ENCODE results near the gene BLOC1S1.

The BLOC1S1 gene

GRCh38 chr12:55744340-55745030 lies 28.6 kb downstream of the BLOC1S1 start:
- Histone ChIP-seq H3K36me3 (ENCODE audit: control insufficient read depth in 1 of 2, insufficient read depth in 2 of 2, low read length in 2 of 2) (peaks cover 3 to 8% of the 10 kb centered on the region in 2 experiments), H4K91ac (ENCODE audit: low read depth, low read length) (no peak overlapping the region), H3K9me3 (ENCODE audit: insufficient read depth, low read depth, low read length) (no peaks in the 10 kb centered on the region), H3K79me2 (ENCODE audit: control insufficient read depth, insufficient read depth, low read length, poor library complexity) (peaks cover 9% of the 10 kb centered on the region), H3K4me2 (ENCODE audit: low read length) (peak overlapping the region; percentile 96), H3K79me1 (ENCODE audit: low read length) (peaks cover 14% of the 10 kb centered on the region), H3K14ac (ENCODE audit: low read length) (peak overlapping the region; percentile 73), H3K9ac (ENCODE audit: low read length) (peak overlapping the region; percentile 42), H3K23ac (ENCODE audit: low read length) (peak overlapping the region; percentile 2), H2BK12ac (ENCODE audit: low read length) (peak overlapping the region; percentile 42), H3K4me1 (ENCODE audit: control insufficient read depth in 1 of 2, insufficient read depth in 2 of 2, low read length in 2 of 2) (peaks cover 18 to 27% of the 10 kb centered on the region in 2 experiments), H3K27me3 (ENCODE audit: insufficient read depth, low read length) (no peaks in the 10 kb centered on the region), H3K18ac (ENCODE audit: low read length) (peak overlapping the region; percentile 68), H2BK120ac (ENCODE audit: insufficient read depth, low read length, poor library complexity) (no peak overlapping the region), H2AFZ (ENCODE audit: insufficient read depth, low read length, poor library complexity) (peak overlapping the region; percentile 3), H2BK5ac (ENCODE audit: low read depth, low read length, poor library complexity) (peak overlapping the region; percentile 31), H4K12ac (ENCODE audit: low read depth, low read length) (no peak overlapping the region), H2AK5ac (ENCODE audit: low read length) (peak overlapping the region; percentile 12), H4K8ac (ENCODE audit: low read depth, low read length) (peak overlapping the region; percentile 53), H3K4ac (ENCODE audit: low read depth, low read length) (peak overlapping the region; percentile 52), H3K27ac (ENCODE audit: low read depth, low read length) (no peak overlapping the region), H3K4me3 (ENCODE audit: low read depth, low read length) (peak overlapping the region; percentile 76)
- WGBS (ENCODE audit: extremely low coverage, insufficient coverage, insufficient read length), result no CpG with 5 or more reads among the region's 11 CpGs
- DNase-seq, result no peak

GRCh38 chr12:55745361-55746173 lies 29.7 kb downstream of the BLOC1S1 start:
- Histone ChIP-seq H3K14ac (ENCODE audit: low read length) (peak overlapping the region; percentile 5), H3K36me3 (ENCODE audit: control insufficient read depth in 1 of 2, insufficient read depth in 2 of 2, low read length in 2 of 2) (peaks cover 7 to 16% of the 10 kb centered on the region in 2 experiments), H4K91ac (ENCODE audit: low read depth, low read length) (peak overlapping the region; percentile 23), H3K4ac (ENCODE audit: low read depth, low read length) (no peak overlapping the region), H3K23ac (ENCODE audit: low read length) (no peak overlapping the region), H2AK5ac (ENCODE audit: low read length) (peak overlapping the region; percentile 11), H3K18ac (ENCODE audit: low read length) (no peak overlapping the region), H3K4me1 (ENCODE audit: control insufficient read depth in 1 of 2, insufficient read depth in 2 of 2, low read length in 2 of 2) (peaks cover 18 to 27% of the 10 kb centered on the region in 2 experiments), H3K4me3 (ENCODE audit: low read depth, low read length) (no peak overlapping the region), H2BK5ac (ENCODE audit: low read depth, low read length, poor library complexity) (peak overlapping the region; percentile 5), H3K9ac (ENCODE audit: low read length) (no peak overlapping the region), H2AFZ (ENCODE audit: insufficient read depth, low read length, poor library complexity) (no peak overlapping the region), H3K9me3 (ENCODE audit: insufficient read depth, low read depth, low read length) (no peaks in the 10 kb centered on the region), H3K4me2 (ENCODE audit: low read length) (peak overlapping the region; percentile 96), H4K8ac (ENCODE audit: low read depth, low read length) (peak overlapping the region; percentile 10), H3K79me1 (ENCODE audit: low read length) (peaks cover 14% of the 10 kb centered on the region), H2BK12ac (ENCODE audit: low read length) (peak overlapping the region; percentile 5), H2BK120ac (ENCODE audit: insufficient read depth, low read length, poor library complexity) (peak overlapping the region; percentile 47), H4K12ac (ENCODE audit: low read depth, low read length) (no peak overlapping the region), H3K79me2 (ENCODE audit: control insufficient read depth, insufficient read depth, low read length, poor library complexity) (peaks cover 9% of the 10 kb centered on the region), H3K27me3 (ENCODE audit: insufficient read depth, low read length) (no peaks in the 10 kb centered on the region), H3K27ac (ENCODE audit: low read depth, low read length) (peak overlapping the region; percentile 56)
- no CpG with 5 or more reads among the region's 13 CpGs for WGBS (ENCODE audit: extremely low coverage, insufficient coverage, insufficient read length)
- no peak for DNase-seq

DNA sequence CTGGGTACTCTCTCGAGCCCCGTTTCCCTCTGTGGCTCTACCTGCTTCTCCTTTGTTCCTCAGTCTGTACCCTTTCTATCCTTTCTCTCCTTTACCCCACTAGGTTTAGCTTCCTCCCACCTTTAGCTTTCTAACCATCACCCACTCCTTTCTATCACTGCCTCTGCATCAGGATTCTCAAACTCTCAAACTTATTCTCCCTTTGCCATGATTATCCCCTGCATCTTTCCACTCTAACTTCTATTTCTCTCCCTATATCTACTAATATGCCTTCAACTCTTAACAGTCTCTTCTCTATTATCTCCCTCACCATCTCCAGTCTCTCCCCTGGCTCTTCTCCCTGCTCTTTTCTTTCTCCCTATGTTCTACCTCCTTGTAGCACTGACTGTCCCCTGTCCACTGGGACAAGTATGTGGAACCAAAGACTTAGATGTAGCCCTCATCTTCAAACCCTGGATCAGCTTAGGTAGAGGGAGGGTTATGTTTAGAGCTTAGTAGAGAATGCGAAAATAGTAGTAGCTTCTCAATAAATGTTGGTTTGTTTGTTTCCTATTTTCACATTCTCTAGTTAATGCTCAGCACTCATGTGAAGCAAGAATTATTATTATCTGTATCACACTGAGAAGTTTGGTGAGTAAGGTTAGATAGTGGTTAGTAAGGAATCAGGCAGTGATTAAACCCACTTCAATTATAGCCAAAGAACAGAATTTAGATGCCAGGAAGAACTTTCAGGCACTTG lies 30.5 kb downstream of the BLOC1S1 start:
- Histone ChIP-seq H2AK5ac (ENCODE audit: low read length) (no peak overlapping the region), H2BK5ac (ENCODE audit: low read depth, low read length, poor library complexity) (no peak overlapping the region), H3K4me3 (ENCODE audit: low read depth, low read length) (no peak overlapping the region), H4K8ac (ENCODE audit: low read depth, low read length) (no peak overlapping the region), H3K4me2 (ENCODE audit: low read length) (peak overlapping the region; percentile 55), H3K18ac (ENCODE audit: low read length) (no peak overlapping the region), H4K12ac (ENCODE audit: low read depth, low read length) (no peak overlapping the region), H3K79me2 (ENCODE audit: control insufficient read depth, insufficient read depth, low read length, poor library complexity) (peaks cover 9% of the 10 kb centered on the region), H4K91ac (ENCODE audit: low read depth, low read length) (no peak overlapping the region), H2BK12ac (ENCODE audit: low read length) (no peak overlapping the region), H3K23ac (ENCODE audit: low read length) (no peak overlapping the region), H2AFZ (ENCODE audit: insufficient read depth, low read length, poor library complexity) (no peak overlapping the region), H3K14ac (ENCODE audit: low read length) (no peak overlapping the region), H3K27ac (ENCODE audit: low read depth, low read length) (peak overlapping the region; percentile 22), H2BK120ac (ENCODE audit: insufficient read depth, low read length, poor library complexity) (no peak overlapping the region), H3K4ac (ENCODE audit: low read depth, low read length) (no peak overlapping the region), H3K27me3 (ENCODE audit: insufficient read depth, low read length) (no peaks in the 10 kb centered on the region), H3K9me3 (ENCODE audit: insufficient read depth, low read depth, low read length) (no peaks in the 10 kb centered on the region), H3K9ac (ENCODE audit: low read length) (no peak overlapping the region), H3K79me1 (ENCODE audit: low read length) (peaks cover 14% of the 10 kb centered on the region), H3K4me1 (ENCODE audit: control insufficient read depth in 1 of 2, insufficient read depth in 2 of 2, low read length in 2 of 2) (peaks cover 18 to 27% of the 10 kb centered on the region in 2 experiments), H3K36me3 (ENCODE audit: control insufficient read depth in 1 of 2, insufficient read depth in 2 of 2, low read length in 2 of 2) (peaks cover 7 to 21% of the 10 kb centered on the region in 2 experiments)
- DNase-seq, result no peak
- WGBS (ENCODE audit: extremely low coverage, insufficient coverage, insufficient read length), result no CpG with 5 or more reads among the region's 3 CpGs

DNA sequence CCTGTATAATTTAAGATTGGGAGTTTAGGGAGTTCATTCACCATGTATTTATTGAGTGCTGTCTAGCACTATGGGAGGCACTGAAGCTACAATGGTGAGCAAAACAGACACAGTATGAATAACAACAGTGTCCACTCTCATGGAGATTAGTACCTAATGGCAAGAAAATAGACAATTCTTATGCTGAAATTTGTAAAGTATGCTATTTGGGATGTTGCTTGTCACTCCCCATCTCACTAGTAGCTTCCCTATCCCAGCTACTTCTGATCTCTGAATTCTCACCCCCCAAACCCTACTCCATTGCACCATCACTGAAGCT lies 31.0 kb downstream of the BLOC1S1 start:
- Histone ChIP-seq H3K9me3 (ENCODE audit: insufficient read depth, low read depth, low read length) (no peaks in the 10 kb centered on the region), H2BK120ac (ENCODE audit: insufficient read depth, low read length, poor library complexity) (no peak overlapping the region), H2AK5ac (ENCODE audit: low read length) (no peak overlapping the region), H3K4me2 (ENCODE audit: low read length) (no peak overlapping the region), H4K8ac (ENCODE audit: low read depth, low read length) (no peak overlapping the region), H3K9ac (ENCODE audit: low read length) (no peak overlapping the region), H2BK12ac (ENCODE audit: low read length) (no peak overlapping the region), H3K36me3 (ENCODE audit: control insufficient read depth in 1 of 2, insufficient read depth in 2 of 2, low read length in 2 of 2) (peaks cover 7 to 26% of the 10 kb centered on the region in 2 experiments), H3K27ac (ENCODE audit: low read depth, low read length) (no peak overlapping the region), H3K79me2 (ENCODE audit: control insufficient read depth, insufficient read depth, low read length, poor library complexity) (peaks cover 9% of the 10 kb centered on the region), H3K23ac (ENCODE audit: low read length) (no peak overlapping the region), H3K4ac (ENCODE audit: low read depth, low read length) (no peak overlapping the region), H4K91ac (ENCODE audit: low read depth, low read length) (no peak overlapping the region), H3K18ac (ENCODE audit: low read length) (no peak overlapping the region), H2AFZ (ENCODE audit: insufficient read depth, low read length, poor library complexity) (no peak overlapping the region), H3K4me1 (ENCODE audit: control insufficient read depth in 1 of 2, insufficient read depth in 2 of 2, low read length in 2 of 2) (peaks cover 18 to 25% of the 10 kb centered on the region in 2 experiments), H4K12ac (ENCODE audit: low read depth, low read length) (no peak overlapping the region), H2BK5ac (ENCODE audit: low read depth, low read length, poor library complexity) (no peak overlapping the region), H3K4me3 (ENCODE audit: low read depth, low read length) (no peak overlapping the region), H3K27me3 (ENCODE audit: insufficient read depth, low read length) (no peaks in the 10 kb centered on the region), H3K14ac (ENCODE audit: low read length) (no peak overlapping the region), H3K79me1 (ENCODE audit: low read length) (peaks cover 14% of the 10 kb centered on the region)
- DNase-seq, result no peak

All from trophoblast cell (in vitro differentiated cells and primary cell).